SW 1271 (cell line): Measurements from ENCODE around the gene PGAP2.
"Not testable (repeated sequence)": the region's sequence is repeated elsewhere in the genome, so short reads cannot be mapped to it uniquely, and the experiment has no call there.

ENCODE experiments used
- DNase-seq, 2 experiments: peaks; one replicate each; lab custom pipeline; 2025; lab: John Stamatoyannopoulos, UW

Gene PGAP2

GRCh38 chr11:3854977-3855807, 46.8 kb downstream of the PGAP2 start, which contains the start of gene STIM1:
STIM1 (plus strand) TSS chr11:3855664; CDS start chr11:3856271, 607 bp downstream.
- peak; percentile 81 to 89 for DNase-seq

- DNase-seq = peak in 1 of 2 experiments; percentile 45
Measured at GRCh38 chr11:3855808-3856491, 47.6 kb downstream of the PGAP2 start.

GRCh38 chr11:3856856-3857553, 48.6 kb downstream of the PGAP2 start:
- no peak for DNase-seq

GRCh38 chr11:3857628-3858027, 49.3 kb downstream of the PGAP2 start:
- DNase-seq = no peak

GRCh38 chr11:3859373-3859881, 51.1 kb downstream of the PGAP2 start:
- no peak for DNase-seq

GRCh38 chr11:3860375-3860774, 52.0 kb downstream of the PGAP2 start:
- no peak for DNase-seq

- not testable (repeated sequence) for DNase-seq
Measured at GRCh38 chr11:3860898-3861393, 52.6 kb downstream of the PGAP2 start.

- no peak for DNase-seq
Measured at GRCh38 chr11:3861683-3862082, 53.3 kb downstream of the PGAP2 start.

- peak in 1 of 2 experiments; percentile 4 for DNase-seq
Measured at GRCh38 chr11:3865388-3866193, 57.2 kb downstream of the PGAP2 start.

- no peak for DNase-seq
Measured at GRCh38 chr11:3866206-3866605, 57.8 kb downstream of the PGAP2 start.

- DNase-seq = no peak
Measured at GRCh38 chr11:3866836-3867208, 58.5 kb downstream of the PGAP2 start.

- no peak for DNase-seq
Measured at GRCh38 chr11:3867209-3868091, 59.1 kb downstream of the PGAP2 start.

- DNase-seq = no peak
Measured at GRCh38 chr11:3873712-3874349, 65.5 kb downstream of the PGAP2 start.
